ENCODE data around the gene GP1BB. TPM values are rescaled to one million over a fixed set of nuclear protein-coding genes. Genes with fewer than 3 reads are reported as not detected.

GP1BB gene
- total and polyA plus RNA-seq, 2 of the 4 experiments (the other 2 are of a cell fraction) = 0.18 to 1.5 TPM

- WGBS, 2 experiments (ENCODE audit: extremely low coverage in 2 of 2, insufficient read length in 1 of 2) = 77% methylated on average over 7 of the region's 11 CpGs; no CpG with 5 or more reads in 1 of the 2 experiments
- no peak overlapping the region for H3K4me2 ChIP-seq (ENCODE audit: low read depth, low read length)
- no peak overlapping the region for H2BK120ac ChIP-seq (ENCODE audit: low read depth, low read length)
- POLR2A ChIA-PET (ENCODE audit: unreplicated experiment) = no interaction called here
- intact Hi-C loops (cut with micrococcal nuclease) (no loop called here), in situ Hi-C loops (cut with MboI; ENCODE audit: low sequenced_read_pairs) (no loop called here), dilution Hi-C loops (cut with HindIII; ENCODE audit: low sequenced_read_pairs, unreplicated experiment) (no loop called here)
- H3K4ac ChIP-seq (ENCODE audit: low read depth, low read length) = no peak overlapping the region
- H3K9ac ChIP-seq (ENCODE audit: low read depth, low read length) = no peak overlapping the region
- peaks cover 6% of the 10 kb centered on the region for H3K9me3 ChIP-seq (ENCODE audit: control insufficient read depth, insufficient read depth, low read length)
- H2AFZ ChIP-seq (replicated peaks; ENCODE audit: low read length, poor library complexity) = no peak overlapping the region
- TF ChIP-seq MAZ (IDR thresholded peaks at IDR 0.05; ENCODE audit: borderline replicate concordance, low read depth, low read length) (no peak), SMC3 (IDR thresholded peaks at IDR 0.05; ENCODE audit: low read depth, low read length) (no peak), FOS (IDR thresholded peaks at IDR 0.05; ENCODE audit: low read depth, low read length) (no peak), CHD1 (IDR thresholded peaks at IDR 0.05; ENCODE audit: low read depth, low read length) (no peak), RCOR1 (IDR thresholded peaks at IDR 0.05; ENCODE audit: insufficient replicate concordance, low read length) (no peak), MXI1 (IDR thresholded peaks at IDR 0.05; ENCODE audit: borderline replicate concordance, low read depth, low read length) (no peak)
- no peak overlapping the region for H3K4me3 ChIP-seq (ENCODE audit: insufficient read depth, low read depth, low read length)
- CTCF ChIA-PET = interaction anchor here (1.1 to 1.2 kb wide), 2 partner anchors 10 to 56 kb away, joined by 3 to 4 read pairs; no protein-coding TSS in a partner anchor
- DNase-seq (no peak), ATAC-seq (ENCODE audit: low read depth) (no peak)
- H3K14ac ChIP-seq (replicated peaks; ENCODE audit: low read depth, low read length) = no peak overlapping the region
- H4K8ac ChIP-seq (ENCODE audit: low read depth in 2 of 2, low read length in 2 of 2) = no peak overlapping the region
- H3K79me1 ChIP-seq (ENCODE audit: low read depth in 1 of 2, low read length in 2 of 2) = no peaks in the 10 kb centered on the region
- BruUV-seq (replicated peaks) = no TSS peak
- H3K18ac ChIP-seq (ENCODE audit: low read depth, low read length) = no peak overlapping the region
- no peaks in the 10 kb centered on the region; the same call in 1 of the 2 replicates for H3K4me1 ChIP-seq (ENCODE audit: control insufficient read depth, insufficient read depth, low read length)
- no peak overlapping the region for H2BK20ac ChIP-seq (ENCODE audit: low read depth, low read length)
- H4K20me1 ChIP-seq (ENCODE audit: insufficient read depth, low read length) = no peaks in the 10 kb centered on the region
- no peak overlapping the region for H2BK15ac ChIP-seq (ENCODE audit: low read depth, low read length)
- H4K5ac ChIP-seq (ENCODE audit: low read depth, low read length) = no peak overlapping the region
- H3K27me3 ChIP-seq (ENCODE audit: control insufficient read depth, insufficient read depth, low read length) = peaks cover 11% of the 10 kb centered on the region
- H2AK5ac ChIP-seq (ENCODE audit: low read depth, low read length) = no peak overlapping the region
- H3K56ac ChIP-seq (ENCODE audit: extremely low read depth, insufficient read depth, low read length) = no peak overlapping the region
- no peaks in the 10 kb centered on the region for H3K36me3 ChIP-seq (ENCODE audit: control insufficient read depth, insufficient read depth, low read length)
- no peak overlapping the region for H3K23ac ChIP-seq (ENCODE audit: low read depth, low read length)
- H2BK5ac ChIP-seq (ENCODE audit: low read depth, low read length, poor library complexity, severe bottlenecking) = no peak overlapping the region
- H4K91ac ChIP-seq (ENCODE audit: insufficient read depth, low read depth, low read length) = no peak overlapping the region
- no peak overlapping the region for H3K27ac ChIP-seq (ENCODE audit: insufficient read depth, low read length)
- no peaks in the 10 kb centered on the region for H3K9me1 ChIP-seq (ENCODE audit: insufficient read depth, low read length)
- H2AK9ac ChIP-seq (replicated peaks; ENCODE audit: low read depth, low read length, poor library complexity) = no peak overlapping the region
Observed at GRCh38 chr22:19674129-19674928, 49.0 kb upstream of the GP1BB start.

Measured in IMR-90 (cell line).